Small intestine (tissue), 16 donors: ENCODE results near the gene TTLL3. TPM values are rescaled to one million over a fixed set of nuclear protein-coding genes. Genes with fewer than 3 reads are reported as not detected.
A peak's percentile ranks its signal among the peaks of the same experiment; 100 is the strongest.

ENCODE experiments used
- DNase-seq, 2 donors: peaks; one replicate each; pipeline versions ENCODE4 v3.0.0 to v3.0.0-alpha.2; 2013
- FAIRE-seq: peaks from 2 replicates; lab custom pipeline; 2012; peaks lifted over from hg19 to GRCh38; lab: Jason Lieb, UNC
- H3K27ac ChIP-seq, 3 donors: one replicate each; pipeline ENCODE4 v1.5.1; 2013; ENCODE audit warnings: low read length in 2 of 3, mild to moderate bottlenecking in 2 of 3, control low read depth in 1 of 3, inconsistent platforms in 1 of 3, low read depth in 1 of 3, moderate library complexity in 1 of 3
- H3K27me3 ChIP-seq, 3 donors: one replicate each; pipeline ENCODE4 v1.6.1; 2013; ENCODE audit warnings: low read length in 3 of 3, inconsistent platforms in 1 of 3; ENCODE audit not compliant: control insufficient read depth in 3 of 3, insufficient read depth in 3 of 3
- H3K36me3 ChIP-seq, 3 donors: one replicate each; pipeline ENCODE4 v1.6.1; 2013; ENCODE audit warnings: low read length in 3 of 3, inconsistent platforms in 1 of 3, low read depth in 1 of 3, mild to moderate bottlenecking in 1 of 3, moderate library complexity in 1 of 3; ENCODE audit not compliant: control insufficient read depth in 3 of 3, insufficient read depth in 2 of 3
- H3K4me1 ChIP-seq, 3 donors: one replicate each; pipeline ENCODE4 v1.6.1; 2013; ENCODE audit warnings: low read length in 2 of 3, inconsistent platforms in 1 of 3, low read depth in 1 of 3, mild to moderate bottlenecking in 1 of 3, moderate library complexity in 1 of 3; ENCODE audit not compliant: control insufficient read depth in 3 of 3, insufficient read depth in 2 of 3
- H3K4me3 ChIP-seq, 3 donors: one replicate each; pipeline ENCODE4 v1.5.1; 2013; ENCODE audit warnings: low read length in 3 of 3, control low read depth in 1 of 3, inconsistent platforms in 1 of 3, low read depth in 1 of 3, mild to moderate bottlenecking in 1 of 3, moderate library complexity in 1 of 3
- H3K9me3 ChIP-seq, 2 donors: one replicate each; pipeline ENCODE4 v1.6.1; 2013; ENCODE audit warnings: low read depth in 1 of 2, low read length in 1 of 2; ENCODE audit not compliant: control insufficient read depth in 2 of 2, insufficient read depth in 1 of 2
- WGBS, 3 donors: extraction: QIAGEN DNeasy Blood & Tissue Kit; methylation state at CpG; one replicate each; pipeline ENCODE4 v1.1.7; 2013; 5-methylcytosine and 5-hydroxymethylcytosine counted together
- long read RNA-seq, 10 donors: transcript quantifications; one replicate each; lab custom pipeline, GENCODE V29; 2026
- polyA plus RNA-seq, 4 donors: library from polyadenylated mRNA; stranded (reverse) in 3 of 4; unstranded in 1 of 4; fragments of 200-250 nt in 3 of 4; fragments of 120-200 nt in 1 of 4; gene quantifications; one replicate each; pipeline versions ENCODE4 v1.2.1 to v1.2.3, GENCODE V29; 2013
- donor health status: healthy with polysubstance abuse.
- donor health status: control.
- donor health status: control.
- donor health status: Bipolar disorder and iron deficiency.
- donor health status: healthy.

Gene TTLL3, protein sequence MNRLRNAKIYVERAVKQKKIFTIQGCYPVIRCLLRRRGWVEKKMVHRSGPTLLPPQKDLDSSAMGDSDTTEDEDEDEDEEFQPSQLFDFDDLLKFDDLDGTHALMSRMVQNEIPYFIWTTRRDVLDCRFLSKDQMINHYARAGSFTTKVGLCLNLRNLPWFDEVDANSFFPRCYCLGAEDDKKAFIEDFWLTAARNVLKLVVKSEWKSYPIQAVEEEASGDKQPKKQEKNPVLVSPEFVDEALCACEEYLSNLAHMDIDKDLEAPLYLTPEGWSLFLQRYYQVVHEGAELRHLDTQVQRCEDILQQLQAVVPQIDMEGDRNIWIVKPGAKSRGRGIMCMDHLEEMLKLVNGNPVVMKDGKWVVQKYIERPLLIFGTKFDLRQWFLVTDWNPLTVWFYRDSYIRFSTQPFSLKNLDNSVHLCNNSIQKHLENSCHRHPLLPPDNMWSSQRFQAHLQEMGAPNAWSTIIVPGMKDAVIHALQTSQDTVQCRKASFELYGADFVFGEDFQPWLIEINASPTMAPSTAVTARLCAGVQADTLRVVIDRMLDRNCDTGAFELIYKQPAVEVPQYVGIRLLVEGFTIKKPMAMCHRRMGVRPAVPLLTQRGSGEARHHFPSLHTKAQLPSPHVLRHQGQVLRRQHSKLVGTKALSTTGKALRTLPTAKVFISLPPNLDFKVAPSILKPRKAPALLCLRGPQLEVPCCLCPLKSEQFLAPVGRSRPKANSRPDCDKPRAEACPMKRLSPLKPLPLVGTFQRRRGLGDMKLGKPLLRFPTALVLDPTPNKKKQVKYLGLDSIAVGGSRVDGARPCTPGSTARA
- polyA plus RNA-seq, result 10 to 100 TPM; 20.8 to 51.9 (median 22.6) TPM
- long read RNA-seq, donor 1, result 0 reads
- long read RNA-seq, donor 2, full-length matches to known transcripts, result 2 of 2 reads
- long read RNA-seq, donor 2, partial matches to known transcripts, result 0 of 2 reads
- long read RNA-seq, donor 2, other reads (novel, unspliced or antisense), result 0 of 2 reads
- long read RNA-seq, donor 3, full-length matches to known transcripts, result 5 of 15 reads
- long read RNA-seq, donor 3, partial matches to known transcripts, result 0 of 15 reads
- long read RNA-seq, donor 3, other reads (novel, unspliced or antisense), result 10 of 15 reads
- long read RNA-seq, donor 4, partial matches to known transcripts, result 0 of 1 reads
- long read RNA-seq, donor 4, other reads (novel, unspliced or antisense), result 0 of 1 reads
- long read RNA-seq, donor 5, partial matches to known transcripts, result 0 of 3 reads
- long read RNA-seq, donor 5, other reads (novel, unspliced or antisense), result 0 of 3 reads
- long read RNA-seq, donor 6, partial matches to known transcripts, result 10 of 23 reads
- long read RNA-seq, donor 6, other reads (novel, unspliced or antisense), result 12 of 23 reads
- long read RNA-seq, donor 7, result 0 reads
- long read RNA-seq, donor 8, partial matches to known transcripts, result 0 of 1 reads
- long read RNA-seq, donor 8, other reads (novel, unspliced or antisense), result 0 of 1 reads
- long read RNA-seq, donor 9, result 0 reads
- long read RNA-seq, donor 10, full-length matches to known transcripts, result 11 of 29 reads
- long read RNA-seq, donor 10, partial matches to known transcripts, result 0 of 29 reads
- long read RNA-seq, donor 10, other reads (novel, unspliced or antisense), result 18 of 29 reads

DNA sequence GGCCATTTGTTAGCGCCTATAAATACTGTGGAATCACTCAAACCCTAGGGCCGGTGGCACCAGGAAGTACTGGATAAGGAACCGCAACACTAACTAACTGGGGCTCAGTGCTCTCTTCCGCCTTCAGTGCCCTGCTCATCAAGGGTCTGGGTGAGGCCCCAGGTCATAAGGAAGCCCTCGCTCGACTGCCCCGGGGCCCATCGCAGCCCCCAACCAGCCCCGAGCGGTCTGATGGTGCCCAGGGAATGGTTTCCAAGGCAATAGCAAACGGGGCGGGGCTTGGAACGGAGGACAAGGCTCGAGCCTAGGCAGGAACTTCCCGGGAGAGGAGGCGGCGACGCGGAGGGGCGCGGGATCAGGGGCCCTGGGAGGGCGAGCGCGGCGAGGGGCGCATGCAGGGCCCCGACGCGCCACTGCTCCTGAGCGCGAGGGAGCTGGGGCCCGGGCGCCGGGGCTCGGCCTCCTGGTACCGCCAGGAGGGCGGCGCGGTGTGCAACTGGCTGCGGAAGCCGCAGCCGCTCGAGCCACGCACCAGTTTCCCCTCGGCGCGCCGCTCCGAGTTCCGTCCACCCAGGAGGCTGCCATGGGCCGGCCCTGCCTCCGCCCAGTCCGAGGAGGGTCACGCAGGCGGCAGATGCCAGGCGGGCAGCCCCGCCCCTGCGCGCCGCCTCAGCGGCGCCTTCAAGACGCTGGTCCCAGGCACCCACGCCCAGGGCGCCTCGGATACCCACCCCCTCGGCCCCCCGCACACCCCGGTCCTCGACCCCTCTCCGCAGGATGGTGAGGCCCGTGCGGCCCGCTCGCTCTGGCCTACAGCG, at the start of gene TTLL3:
TSS of gene TTLL3 (plus strand) at position 648 of the 818 bp plus-strand sequence. CDS start 400 bp downstream, outside the sequence.
- Histone ChIP-seq H3K27me3 (no peaks in the 10 kb centered on the region), H3K4me3 (peak within 1 kb of the TSS; percentile 48 to 85 (median 63)), H3K27ac (peak within 1 kb of the TSS; percentile 86 to 97 (median 95)), H3K36me3 (peaks cover 12 to 54% (median 17%) of the 10 kb centered on the region in 3 donors), H3K4me1 (peaks cover 2 to 27% (median 2%) of the 10 kb centered on the region in 3 donors), H3K9me3 (no peaks in the 10 kb centered on the region)
- FAIRE-seq, result no peak
- DNase-seq, result peak; percentile 78 to 92
- WGBS, 3 donors, result 1% methylated on average over 44 to 76 of the region's 76 CpGs

DNA sequence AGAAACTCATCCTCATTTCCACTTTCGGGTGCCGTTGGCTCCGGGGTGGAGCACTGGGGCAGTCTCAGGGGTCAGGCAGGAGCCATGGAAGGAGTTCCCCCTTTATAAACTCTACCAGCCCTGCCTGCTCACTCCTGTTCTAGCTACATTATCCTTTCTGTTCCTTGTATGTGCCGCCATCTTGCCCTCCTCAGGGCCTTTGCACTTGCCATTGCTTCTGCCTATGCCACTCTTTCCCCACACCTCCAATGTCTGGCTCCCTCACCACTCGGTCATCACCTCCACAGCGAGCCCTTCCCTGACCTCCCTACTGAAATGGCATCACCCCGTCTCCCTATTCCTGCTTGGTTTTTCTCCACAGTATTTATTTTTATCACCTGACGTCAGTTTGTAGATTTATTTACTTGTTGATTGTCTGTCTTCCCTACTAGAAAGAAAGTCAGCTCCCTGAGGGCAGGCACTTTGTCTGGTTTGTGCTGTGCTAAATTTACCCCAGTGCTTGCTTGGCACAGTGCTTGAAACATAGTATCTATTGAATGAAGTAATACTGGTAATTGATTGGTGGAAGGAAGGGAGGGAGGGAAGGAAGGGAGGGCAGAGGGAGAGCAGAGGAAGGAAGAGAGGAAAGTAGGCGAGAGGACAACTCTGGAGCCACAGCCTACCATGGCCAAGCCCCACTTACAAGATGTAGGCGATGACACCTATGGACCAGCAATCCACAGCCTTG, 49.1 kb upstream of the TTLL3 start:
- H3K4me3 ChIP-seq, result no peak overlapping the region
- no peaks in the 10 kb centered on the region for H3K4me1 ChIP-seq
- H3K27me3 ChIP-seq, result no peaks in the 10 kb centered on the region
- peaks cover 13 to 83% (median 14%) of the 10 kb centered on the region in 3 donors for H3K36me3 ChIP-seq
- no peak for FAIRE-seq
- 95 to 98% (median 96%) methylated on average over 10 of the region's 10 CpGs for WGBS, 3 donors
- H3K27ac ChIP-seq, result no peak overlapping the region
- DNase-seq, result no peak
- H3K9me3 ChIP-seq, result no peaks in the 10 kb centered on the region

DNA sequence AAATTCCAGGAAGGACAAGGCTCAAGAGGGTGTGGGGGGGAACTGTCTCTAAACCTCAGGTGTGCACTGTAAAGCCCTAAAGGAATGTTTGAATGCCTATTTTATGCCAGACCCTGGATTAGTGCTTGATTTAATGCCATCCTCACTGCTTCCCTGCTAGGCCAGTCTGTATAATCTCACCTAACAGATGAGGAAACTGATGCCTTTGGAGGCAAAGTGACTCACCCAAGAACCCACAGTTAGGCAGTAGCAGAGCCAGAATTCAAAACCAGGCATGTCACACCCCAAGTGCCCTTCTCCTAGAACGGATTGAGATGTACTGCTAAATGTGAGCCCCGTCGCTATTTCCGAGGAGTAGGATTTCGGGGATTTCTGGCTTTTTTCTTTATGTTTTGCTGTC, 48.1 kb upstream of the TTLL3 start:
- FAIRE-seq, result no peak
- 90 to 95% (median 91%) methylated on average over 5 of the region's 5 CpGs for WGBS, 3 donors

DNA sequence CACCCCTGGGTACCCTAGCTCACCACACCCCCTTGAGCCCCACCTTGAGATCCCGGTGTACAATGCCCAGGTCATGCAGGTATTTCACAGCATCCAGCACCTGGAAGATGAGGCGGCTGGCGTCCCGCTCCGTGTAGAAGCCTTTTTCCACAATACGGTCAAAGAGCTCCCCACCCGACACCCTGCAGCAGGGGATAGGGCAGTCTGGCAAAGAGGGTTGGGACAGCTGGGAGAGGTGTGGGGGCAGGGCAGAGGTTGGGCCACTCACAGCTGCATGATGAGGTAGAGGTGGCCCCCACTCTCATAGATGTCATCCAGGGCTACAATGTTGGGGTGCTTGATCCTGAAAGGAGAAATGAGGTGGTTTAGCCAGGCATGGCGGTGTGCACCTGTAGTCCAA, 47.2 kb upstream of the TTLL3 start:
- no peaks in the 10 kb centered on the region for H3K27me3 ChIP-seq
- no peak overlapping the region for H3K27ac ChIP-seq
- DNase-seq, result no peak
- FAIRE-seq, result no peak
- no peak overlapping the region for H3K4me3 ChIP-seq
- no peaks in the 10 kb centered on the region for H3K9me3 ChIP-seq
- 90 to 94% (median 93%) methylated on average over 8 of the region's 8 CpGs for WGBS, 3 donors
- H3K4me1 ChIP-seq, result peaks cover 0 to 4% (median 0%) of the 10 kb centered on the region in 3 donors
- peaks cover 5 to 75% (median 5%) of the 10 kb centered on the region in 3 donors for H3K36me3 ChIP-seq

More for the DNA sequence above, 48.1 kb upstream of the TTLL3 start:
- Histone ChIP-seq H3K27ac (no peak overlapping the region), H3K9me3 (no peaks in the 10 kb centered on the region), H3K36me3 (peaks cover 9 to 76% (median 11%) of the 10 kb centered on the region in 3 donors), H3K27me3 (no peaks in the 10 kb centered on the region), H3K4me1 (no peaks in the 10 kb centered on the region), H3K4me3 (no peak overlapping the region)
- no peak for DNase-seq

DNA sequence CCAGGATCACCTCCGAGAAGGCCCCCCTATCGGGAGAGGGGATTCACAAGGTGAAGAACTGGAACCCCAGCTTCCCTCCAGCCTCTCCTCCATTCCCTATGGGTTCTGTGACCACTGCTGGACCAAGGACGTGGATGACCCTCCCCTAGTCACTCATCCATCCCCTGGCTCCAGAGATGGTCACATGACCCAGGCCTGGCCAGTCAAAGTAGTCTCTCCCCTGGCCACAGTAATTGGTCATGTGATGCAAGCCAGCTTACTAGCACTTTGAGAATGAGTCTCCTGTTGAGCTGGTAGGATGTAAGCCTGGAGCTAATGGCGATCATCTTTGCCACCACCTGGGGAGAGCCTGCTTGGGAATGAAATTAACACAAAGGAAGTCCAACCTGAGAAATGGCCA, 44.2 kb upstream of the TTLL3 start:
- Histone ChIP-seq H3K27me3 (no peaks in the 10 kb centered on the region), H3K4me3 (no peak overlapping the region), H3K4me1 (peaks cover 8 to 28% (median 15%) of the 10 kb centered on the region in 3 donors), H3K36me3 (peaks cover 0 to 56% (median 5%) of the 10 kb centered on the region in 3 donors), H3K27ac (no peak overlapping the region), H3K9me3 (no peaks in the 10 kb centered on the region)
- DNase-seq, result no peak
- FAIRE-seq, result no peak
- WGBS, 3 donors, result 84 to 89% (median 85%) methylated on average over 4 of the region's 4 CpGs

DNA sequence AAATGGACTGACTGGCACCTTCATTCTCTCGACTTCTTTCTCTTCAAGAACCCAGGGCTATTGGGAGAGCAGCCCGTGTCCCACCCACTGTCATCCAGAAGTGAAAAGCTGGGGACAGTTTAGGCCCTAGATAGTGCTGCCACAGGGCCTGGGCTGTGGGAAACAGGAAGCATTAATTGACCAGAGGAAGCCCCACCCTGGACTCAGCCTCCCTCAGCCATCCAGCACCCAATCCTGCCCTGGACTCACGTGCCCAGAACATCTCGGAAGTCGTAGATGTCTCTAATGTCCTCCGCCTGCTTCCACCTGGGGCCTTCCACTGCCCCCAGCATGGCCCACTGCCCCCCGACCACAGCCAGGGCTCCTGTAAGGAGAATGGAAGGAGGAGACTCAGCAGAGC, 42.6 kb upstream of the TTLL3 start:
- 63 to 75% (median 64%) methylated on average over 7 of the region's 7 CpGs for WGBS, 3 donors
- Histone ChIP-seq H3K27me3 (no peaks in the 10 kb centered on the region), H3K4me1 (peaks cover 8 to 28% (median 15%) of the 10 kb centered on the region in 3 donors), H3K4me3 (no peak overlapping the region), H3K27ac (peak overlapping the region in 1 of 3 donors; percentile 14), H3K36me3 (peaks cover 0 to 44% (median 2%) of the 10 kb centered on the region in 3 donors), H3K9me3 (no peaks in the 10 kb centered on the region)
- DNase-seq (no peak), FAIRE-seq (no peak)
